ENCODE measurements around the gene CRLF2. TPM values are rescaled to one million over a fixed set of nuclear protein-coding genes. Genes with fewer than 3 reads are reported as not detected.

The CRLF2 gene
- total and polyA plus RNA-seq, 10 of the 15 experiments (the other 5 are each of a cell fraction or from before 2014, with no cell fraction given) = 2.7 to 7.2 (median 4.5) TPM

GRCh38 chrX:1212532-1212931, at the start of gene CRLF2 (continued):
- TF ChIP-seq FOS (IDR thresholded peaks at IDR 0.05; ENCODE audit: borderline replicate concordance, extremely low read depth, insufficient read length) (no peak), RBBP5 (conservative IDR thresholded peaks at IDR 0.05) (no peak), IKZF2 (IDR thresholded peaks at IDR 0.05) (peak; percentile 95 to 97), IRF3 (IDR thresholded peaks at IDR 0.05) (no peak), GABPA (IDR thresholded peaks at IDR 0.05; ENCODE audit: low read depth) (0 out of 2 replicates have a peak, but pooled peaks have one; percentile 34), CEBPZ (IDR thresholded peaks at IDR 0.05; ENCODE audit: low read depth, low read length) (no peak), POLR2AphosphoS5 (IDR thresholded peaks at IDR 0.05; ENCODE audit: low read length) (0 out of 2 replicates have a peak, but pooled peaks have one; percentile 48), RFX5 (IDR thresholded peaks at IDR 0.05; ENCODE audit: low read depth, low read length) (no peak), TARDBP (IDR thresholded peaks at IDR 0.05; ENCODE audit: borderline replicate concordance) (no peak), PRDM15 (CRISPR knock-in tag; IDR thresholded peaks at IDR 0.05) (no peak), ZZZ3 (IDR thresholded peaks at IDR 0.05; ENCODE audit: control insufficient read depth, insufficient read length, low read depth) (no peak), WRNIP1 (IDR thresholded peaks at IDR 0.05; ENCODE audit: borderline replicate concordance, low read depth, low read length) (no peak), EGR1 (IDR thresholded peaks at IDR 0.05; ENCODE audit: borderline replicate concordance in 1 of 2, low read depth in 2 of 2, low read length in 2 of 2) (no peak), USF2 (IDR thresholded peaks at IDR 0.05; ENCODE audit: borderline replicate concordance, low read depth, low read length) (no peak), SIN3A (IDR thresholded peaks at IDR 0.05; ENCODE audit: low read depth, low read length) (no peak), POU2F2 (IDR thresholded peaks at IDR 0.05; ENCODE audit: borderline replicate concordance, low read depth, low read length) (0 out of 3 replicates have a peak, but pooled peaks have one; percentile 24), FOXK2 (IDR thresholded peaks at IDR 0.05) (no peak), TCF7 (IDR thresholded peaks at IDR 0.05; ENCODE audit: borderline replicate concordance) (0 out of 2 replicates have a peak, but pooled peaks have one; percentile 16), ATF3 (IDR thresholded peaks at IDR 0.05; ENCODE audit: borderline replicate concordance, extremely low read depth, low read depth, low read length) (no peak), HCFC1 (IDR thresholded peaks at IDR 0.05; ENCODE audit: low read length) (no peak), MXI1 (IDR thresholded peaks at IDR 0.05; ENCODE audit: low read depth, low read length) (no peak), IKZF1 (conservative IDR thresholded peaks at IDR 0.05) (peak; percentile 91), CBX3 (IDR thresholded peaks at IDR 0.05; ENCODE audit: borderline replicate concordance, low read depth) (no peak)

Measured in GM12878 (cell line).